IMR-90 (cell line): Measurements from ENCODE around the gene LILRA6. TPM values are rescaled to one million over a fixed set of nuclear protein-coding genes. Genes with fewer than 3 reads are reported as not detected.
"Not testable (repeated sequence)": the region's sequence is repeated elsewhere in the genome, so short reads cannot be mapped to it uniquely, and the experiment has no call there.

ENCODE experiments used
- ATAC-seq: fragments of 200-7000 bp; cut with Tn5 transposase; 2 replicates; pipeline ENCODE4 v1.9.1; 2020; ENCODE audit warnings: low read depth, mild to moderate bottlenecking, moderate library complexity
- BruUV-seq: library from RNA; stranded (reverse); fragments of 400-500 nt; replicated peaks from 2 replicates; lab custom pipeline; 2021; lab: Mats Ljungman, UMichigan
- CTCF ChIA-PET: fragments of 300-600 bp; formaldehyde crosslinking; extraction: SDS; loops from one replicate; lab custom pipeline; 2021; ENCODE audit warnings: antibody characterized with exemption; lab: Yijun Ruan, JAX
- POLR2A ChIA-PET: fragments of 300-600 bp; sonication (Branson Sonifier 250); formaldehyde crosslinking; loops from one replicate; lab custom pipeline; 2022; ENCODE audit warnings: antibody characterized with exemption; ENCODE audit not compliant: unreplicated experiment; lab: Charles Lee
- DNase-seq: peaks from one replicate; pipeline ENCODE4 v3.0.0; 2013
- H2AFZ ChIP-seq: replicated peaks from 2 replicates; pipeline ENCODE3; 2013; ENCODE audit warnings: low read length, mild to moderate bottlenecking; ENCODE audit not compliant: poor library complexity
- H2AK5ac ChIP-seq: 2 replicates; pipeline ENCODE4 v1.6.1; 2013; ENCODE audit warnings: low read depth, low read length, inconsistent platforms
- H2AK9ac ChIP-seq: replicated peaks from 2 replicates; pipeline ENCODE3; 2013; ENCODE audit warnings: mild to moderate bottlenecking, low read depth, low read length, moderate library complexity; ENCODE audit not compliant: poor library complexity
- H2BK120ac ChIP-seq: 2 replicates; pipeline ENCODE4 v1.6.1; 2013; ENCODE audit warnings: low read depth, low read length, inconsistent platforms
- H2BK15ac ChIP-seq: 3 replicates; pipeline ENCODE4 v1.6.1; 2013; ENCODE audit warnings: low read depth, low read length, inconsistent platforms
- H2BK20ac ChIP-seq: 2 replicates; pipeline ENCODE4 v1.6.1; 2013; ENCODE audit warnings: low read depth, mild to moderate bottlenecking, inconsistent platforms, low read length, moderate library complexity
- H2BK5ac ChIP-seq: 2 replicates; pipeline ENCODE4 v1.6.1; 2013; ENCODE audit warnings: mild to moderate bottlenecking, low read depth, low read length, inconsistent platforms; ENCODE audit not compliant: poor library complexity, severe bottlenecking
- H3K14ac ChIP-seq: replicated peaks from 2 replicates; pipeline ENCODE4 v1.6.1; 2013; ENCODE audit warnings: low read depth, low read length, inconsistent platforms
- H3K18ac ChIP-seq: 2 replicates; pipeline ENCODE4 v1.6.1; 2013; ENCODE audit warnings: low read depth, low read length, control low read depth
- H3K23ac ChIP-seq: 2 replicates; pipeline ENCODE4 v1.6.1; 2013; ENCODE audit warnings: low read depth, low read length, inconsistent platforms
- H3K27ac ChIP-seq: 2 replicates; pipeline ENCODE4 v1.5.1; 2013; ENCODE audit warnings: mild to moderate bottlenecking, control low read depth, low read length; ENCODE audit not compliant: insufficient read depth
- H3K27me3 ChIP-seq: 2 replicates; pipeline ENCODE4 v1.6.1; 2013; ENCODE audit warnings: low read length; ENCODE audit not compliant: control insufficient read depth, insufficient read depth
- H3K36me3 ChIP-seq: 2 replicates; pipeline ENCODE4 v1.6.1; 2013; ENCODE audit warnings: low read length, mixed read lengths; ENCODE audit not compliant: control insufficient read depth, insufficient read depth
- H3K4ac ChIP-seq: 2 replicates; pipeline ENCODE4 v1.6.1; 2013; ENCODE audit warnings: low read depth, low read length, inconsistent platforms
- H3K4me1 ChIP-seq: 2 replicates; pipeline ENCODE4 v1.6.1; 2013; ENCODE audit warnings: low read length, mixed read lengths; ENCODE audit not compliant: control insufficient read depth, insufficient read depth
- H3K4me2 ChIP-seq: 2 replicates; pipeline ENCODE4 v1.6.1; 2013; ENCODE audit warnings: low read depth, mild to moderate bottlenecking, control low read depth, low read length, moderate library complexity
- H3K4me3 ChIP-seq: 2 replicates; pipeline ENCODE4 v1.5.1; 2013; ENCODE audit warnings: low read depth, mild to moderate bottlenecking, control low read depth, low read length, moderate library complexity; ENCODE audit not compliant: insufficient read depth
- H3K56ac ChIP-seq: 2 replicates; pipeline ENCODE4 v1.6.1; 2013; ENCODE audit warnings: low read length, inconsistent platforms; ENCODE audit not compliant: insufficient read depth; ENCODE audit errors: extremely low read depth
- H3K79me1 ChIP-seq, 2 experiments: 2 replicates each; pipeline ENCODE4 v1.6.1; 2013; ENCODE audit warnings: low read length in 2 of 2, inconsistent platforms in 1 of 2, low read depth in 1 of 2
- H3K9ac ChIP-seq: 2 replicates; pipeline ENCODE4 v1.6.1; 2013; ENCODE audit warnings: low read depth, low read length, control low read depth
- H3K9me1 ChIP-seq: 2 replicates; pipeline ENCODE4 v1.6.1; 2013; ENCODE audit warnings: low read length, inconsistent platforms; ENCODE audit not compliant: insufficient read depth
- H3K9me3 ChIP-seq: 2 replicates; pipeline ENCODE4 v1.6.1; 2013; ENCODE audit warnings: low read length; ENCODE audit not compliant: control insufficient read depth, insufficient read depth
- H4K20me1 ChIP-seq: 2 replicates; pipeline ENCODE4 v1.6.1; 2013; ENCODE audit warnings: low read length, inconsistent platforms; ENCODE audit not compliant: insufficient read depth
- H4K5ac ChIP-seq: 2 replicates; pipeline ENCODE4 v1.6.1; 2013; ENCODE audit warnings: mild to moderate bottlenecking, low read depth, low read length, control low read depth
- H4K8ac ChIP-seq, 2 experiments: 2 replicates each; pipeline ENCODE4 v1.6.1; 2013; ENCODE audit warnings: low read depth in 2 of 2, low read length in 2 of 2, control low read depth in 1 of 2, inconsistent platforms in 1 of 2
- H4K91ac ChIP-seq: 2 replicates; pipeline ENCODE4 v1.6.1; 2013; ENCODE audit warnings: low read depth, low read length, inconsistent platforms; ENCODE audit not compliant: insufficient read depth
- WGBS, 2 experiments: methylation state at CpG; one replicate each; pipeline versions ENCODE4 v1.1.5 to v1.1.7; 2013; ENCODE audit warnings: missing lambda C conversion rate in 2 of 2; ENCODE audit not compliant: insufficient read length in 1 of 2; ENCODE audit errors: extremely low coverage in 2 of 2; 5-methylcytosine and 5-hydroxymethylcytosine counted together
- dilution Hi-C: fragments of 300-500 bp; cut with HindIII; formaldehyde crosslinking; loops from one replicate; pipeline ENCODE4 v1.14.3; 2018; ENCODE audit warnings: low sequenced_read_pairs; ENCODE audit not compliant: unreplicated experiment
- in situ Hi-C: fragments of 300-500 bp; cut with MboI; formaldehyde crosslinking; loops from 3 replicates; pipeline ENCODE4 v1.14.3; 2019; ENCODE audit warnings: low sequenced_read_pairs, inconsistent platforms, mixed read lengths
- intact Hi-C: fragments of 100-400 bp; cut with micrococcal nuclease; formaldehyde crosslinking; loops from 2 replicates; pipeline ENCODE4 v1.10.0; 2022
- polyA plus RNA-seq, 3 experiments: library from polyadenylated mRNA; depleted of rRNA; stranded (reverse); fragments of >200 nt; gene quantifications; 2 replicates each; pipeline ENCODE4 v1.2.3, GENCODE V29; 2012; ENCODE audit warnings: low replicate concordance in 1 of 3
- total RNA-seq: library from RNA; depleted of rRNA; stranded (reverse); fragments of >200 nt; gene quantifications from 2 replicates; pipeline ENCODE4 v1.2.3, GENCODE V29; 2012

LILRA6 gene
- total and polyA plus RNA-seq, 2 of the 4 experiments (the other 2 are of a cell fraction): not detected

- ATAC-seq, CTCF ChIA-PET, H3K4me3 ChIP-seq, DNase-seq, H3K23ac ChIP-seq, H3K14ac ChIP-seq, H4K5ac ChIP-seq, H2AK9ac ChIP-seq, BruUV-seq, H2BK15ac ChIP-seq, H2AK5ac ChIP-seq, H3K27ac ChIP-seq, H2BK20ac ChIP-seq, H3K9ac ChIP-seq, H4K91ac ChIP-seq, H2BK120ac ChIP-seq, H3K9me1 ChIP-seq, H3K9me3 ChIP-seq, H3K4me1 ChIP-seq, POLR2A ChIA-PET, H2BK5ac ChIP-seq, intact Hi-C loops, in situ Hi-C loops, H4K20me1 ChIP-seq, H3K27me3 ChIP-seq, H3K4ac ChIP-seq, H3K18ac ChIP-seq, H3K79me1 ChIP-seq, dilution Hi-C loops, H2AFZ ChIP-seq, H4K8ac ChIP-seq, H3K4me2 ChIP-seq, H3K56ac ChIP-seq, H3K36me3 ChIP-seq: not testable (repeated sequence)
- no CpG with 5 or more reads among the region's 8 CpGs for whole genome bisulfite sequencing, 2 experiments
Measured at GRCh38 chr19:54243809-54244208, 1.2 kb upstream of the LILRA6 start.

- POLR2A ChIA-PET, in situ Hi-C loops, H3K36me3 ChIP-seq: not testable (repeated sequence)
Measured at GRCh38 chr19:54242234-54242633, 356 bp downstream of the LILRA6 start.

More at GRCh38 chr19:54242234-54242633, 356 bp downstream of the LILRA6 start:
- H3K4me3 ChIP-seq, H3K27me3 ChIP-seq, ATAC-seq, H4K91ac ChIP-seq, H3K4me1 ChIP-seq, H3K18ac ChIP-seq, H2BK15ac ChIP-seq, H2BK5ac ChIP-seq, H2AK9ac ChIP-seq, BruUV-seq, H2BK20ac ChIP-seq, H3K14ac ChIP-seq, H2AK5ac ChIP-seq, H3K4me2 ChIP-seq, intact Hi-C loops, H3K79me1 ChIP-seq, H3K27ac ChIP-seq, DNase-seq, H4K8ac ChIP-seq, H3K4ac ChIP-seq, dilution Hi-C loops, H4K20me1 ChIP-seq, H3K23ac ChIP-seq, CTCF ChIA-PET, H3K56ac ChIP-seq, H2BK120ac ChIP-seq, H3K9ac ChIP-seq, H3K9me3 ChIP-seq, H3K9me1 ChIP-seq, H2AFZ ChIP-seq, H4K5ac ChIP-seq: not testable (repeated sequence)
- WGBS, 2 experiments: no CpG with 5 or more reads among the region's 4 CpGs
